ENCODE results near the gene TPM2. TPM values are rescaled to one million over a fixed set of nuclear protein-coding genes. Genes with fewer than 3 reads are reported as not detected.
"Not testable (repeated sequence)": the region's sequence is repeated elsewhere in the genome, so short reads cannot be mapped to it uniquely, and the experiment has no call there.

The TPM2 gene
- total RNA-seq, 6 experiments from 2014 or later: 1,810 to 3,557 (median 2,546) TPM

- no peak overlapping the region for H3K4me3 Mint-ChIP-seq
- peaks cover 30% of the 10 kb centered on the region for H3K4me1 Mint-ChIP-seq (ENCODE audit: low read depth)
Measured at GRCh38 chr9:35643046-35643445, 46.7 kb downstream of the TPM2 start.

GRCh38 chr9:35641478-35641877 lies 48.2 kb downstream of the TPM2 start:
- not testable (repeated sequence) for H3K4me3 Mint-ChIP-seq; H3K27me3 Mint-ChIP-seq (ENCODE audit: insufficient read depth); H3K9me3 Mint-ChIP-seq; DNase-seq; H3K27ac Mint-ChIP-seq
- peaks cover 18% of the 10 kb centered on the region for H3K36me3 Mint-ChIP-seq (ENCODE audit: low read depth)
- peaks cover 45% of the 10 kb centered on the region for H3K4me1 Mint-ChIP-seq (ENCODE audit: low read depth)

More at GRCh38 chr9:35643046-35643445, 46.7 kb downstream of the TPM2 start:
- DNase-seq: no peak
- Mint-ChIP-seq H3K27ac (no peak overlapping the region), H3K36me3 (ENCODE audit: low read depth) (peaks cover 12% of the 10 kb centered on the region), H3K27me3 (ENCODE audit: insufficient read depth) (peaks cover 4% of the 10 kb centered on the region), H3K9me3 (no peaks in the 10 kb centered on the region)
- no peak for TF ChIP-seq CTCF (IDR thresholded peaks at IDR 0.05)

GRCh38 chr9:35640431-35640830 lies 49.3 kb downstream of the TPM2 start:
- H3K9me3 Mint-ChIP-seq; H3K27ac Mint-ChIP-seq; H3K4me3 Mint-ChIP-seq; DNase-seq; H3K27me3 Mint-ChIP-seq (ENCODE audit: insufficient read depth): not testable (repeated sequence)
- peaks cover 43% of the 10 kb centered on the region for H3K4me1 Mint-ChIP-seq (ENCODE audit: low read depth)
- H3K36me3 Mint-ChIP-seq (ENCODE audit: low read depth): peaks cover 18% of the 10 kb centered on the region

- Mint-ChIP-seq H3K36me3 (ENCODE audit: low read depth) (peaks cover 18% of the 10 kb centered on the region), H3K9me3 (peaks cover 4% of the 10 kb centered on the region; the same call in 1 of the 2 replicates), H3K27ac (no peak overlapping the region), H3K4me3 (no peak overlapping the region), H3K4me1 (ENCODE audit: low read depth) (peaks cover 39% of the 10 kb centered on the region), H3K27me3 (ENCODE audit: insufficient read depth) (peaks cover 1% of the 10 kb centered on the region)
- no peak for DNase-seq
- no peak for TF ChIP-seq CTCF (IDR thresholded peaks at IDR 0.05)
Measured at GRCh38 chr9:35639631-35640030, 50.1 kb downstream of the TPM2 start.

GRCh38 chr9:35639225-35639624 lies 50.5 kb downstream of the TPM2 start:
- H3K4me3 Mint-ChIP-seq; H3K27ac Mint-ChIP-seq; DNase-seq; H3K9me3 Mint-ChIP-seq; H3K27me3 Mint-ChIP-seq (ENCODE audit: insufficient read depth): not testable (repeated sequence)
- Mint-ChIP-seq H3K4me1 (ENCODE audit: low read depth) (peaks cover 35% of the 10 kb centered on the region), H3K36me3 (ENCODE audit: low read depth) (peaks cover 18% of the 10 kb centered on the region)

GRCh38 chr9:35638751-35639150 lies 51.0 kb downstream of the TPM2 start:
- peaks cover 18% of the 10 kb centered on the region for H3K36me3 Mint-ChIP-seq (ENCODE audit: low read depth)
- not testable (repeated sequence) for H3K4me3 Mint-ChIP-seq; H3K27ac Mint-ChIP-seq; H3K9me3 Mint-ChIP-seq; H3K27me3 Mint-ChIP-seq (ENCODE audit: insufficient read depth); DNase-seq
- peaks cover 33% of the 10 kb centered on the region for H3K4me1 Mint-ChIP-seq (ENCODE audit: low read depth)

GRCh38 chr9:35637427-35637955 lies 52.2 kb downstream of the TPM2 start:
- not testable (repeated sequence) for H3K9me3 Mint-ChIP-seq; H3K27me3 Mint-ChIP-seq (ENCODE audit: insufficient read depth)
- Mint-ChIP-seq H3K4me1 (ENCODE audit: low read depth) (peaks cover 33% of the 10 kb centered on the region), H3K27ac (peak overlapping the region; percentile 81), H3K36me3 (ENCODE audit: low read depth) (peaks cover 18% of the 10 kb centered on the region), H3K4me3 (peak overlapping the region; percentile 47)
- DNase-seq: peak; percentile 64

- not testable (repeated sequence) for H3K27ac Mint-ChIP-seq; H3K9me3 Mint-ChIP-seq; DNase-seq; H3K4me3 Mint-ChIP-seq; H3K27me3 Mint-ChIP-seq (ENCODE audit: insufficient read depth)
- peaks cover 33% of the 10 kb centered on the region for H3K4me1 Mint-ChIP-seq (ENCODE audit: low read depth)
- H3K36me3 Mint-ChIP-seq (ENCODE audit: low read depth): peaks cover 18% of the 10 kb centered on the region
Measured at GRCh38 chr9:35636877-35637246, 52.9 kb downstream of the TPM2 start.

Measured in HFFc6 (cell line).